Activated CD4-positive, alpha-beta T cell treated with anti-CD3 and anti-CD28 coated beads for 1 hour (primary cell): ENCODE results near the gene CLEC20A.
"Not testable (repeated sequence)": the region's sequence is repeated elsewhere in the genome, so short reads cannot be mapped to it uniquely, and the experiment has no call there.

ENCODE experiments used
- DNase-seq: peaks from one replicate; pipeline ENCODE4 v3.0.0-alpha.2; 2020

Gene CLEC20A

DNA sequence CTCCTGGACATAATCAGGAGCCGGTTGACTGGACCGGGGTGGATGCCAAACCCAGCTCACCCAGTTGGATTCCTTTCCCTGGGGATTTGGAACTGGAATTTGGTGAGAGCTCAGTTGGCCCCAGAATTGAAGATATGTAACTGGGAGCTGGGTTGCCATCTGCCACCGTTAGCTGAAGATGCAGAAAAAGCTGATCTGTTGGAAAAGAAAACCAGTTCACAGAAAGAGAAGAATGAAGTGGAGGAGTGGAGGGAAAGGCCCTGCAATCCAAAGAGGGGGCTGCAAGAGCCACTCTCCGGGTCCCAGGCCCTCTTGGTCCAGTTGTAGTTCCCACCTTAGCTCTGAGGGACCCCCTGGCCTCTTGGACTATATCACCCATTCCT, 32.2 kb upstream of the CLEC20A start:
- no peak for DNase-seq

DNA sequence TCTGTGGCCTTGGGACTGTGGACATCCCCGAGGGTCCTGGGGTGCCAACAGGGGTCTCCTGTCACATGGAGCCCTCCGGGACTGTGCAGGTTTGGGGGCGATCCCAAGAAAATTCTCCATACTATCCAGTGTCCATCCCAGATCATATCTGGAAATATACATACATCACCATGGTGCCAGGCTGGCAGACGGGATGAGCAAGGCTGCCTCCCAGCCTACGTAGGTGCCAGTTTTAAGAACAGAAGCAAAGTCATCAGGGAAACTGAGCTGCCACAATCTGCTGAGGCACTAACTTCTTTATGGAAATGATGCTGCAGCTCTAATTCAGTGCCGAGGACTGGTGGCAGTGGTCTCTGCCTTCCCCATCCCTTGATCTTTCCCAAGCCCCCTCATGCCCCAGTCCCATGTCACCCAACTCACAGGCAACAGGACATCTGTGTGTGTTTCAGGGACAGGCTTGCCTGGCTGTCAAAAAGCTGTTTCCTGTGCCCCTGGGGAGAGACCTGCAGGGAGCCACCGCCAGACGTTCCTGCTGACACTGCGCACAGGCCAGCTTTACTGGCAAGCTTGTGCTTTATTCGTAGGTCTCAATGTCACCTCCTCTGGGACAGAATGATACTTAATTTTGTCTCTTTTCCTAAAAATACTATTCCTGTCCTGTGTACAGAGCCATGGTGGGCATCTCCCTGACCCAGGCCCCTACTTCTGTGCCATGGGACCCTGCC, 31.6 kb upstream of the CLEC20A start:
- no peak for DNase-seq

DNA sequence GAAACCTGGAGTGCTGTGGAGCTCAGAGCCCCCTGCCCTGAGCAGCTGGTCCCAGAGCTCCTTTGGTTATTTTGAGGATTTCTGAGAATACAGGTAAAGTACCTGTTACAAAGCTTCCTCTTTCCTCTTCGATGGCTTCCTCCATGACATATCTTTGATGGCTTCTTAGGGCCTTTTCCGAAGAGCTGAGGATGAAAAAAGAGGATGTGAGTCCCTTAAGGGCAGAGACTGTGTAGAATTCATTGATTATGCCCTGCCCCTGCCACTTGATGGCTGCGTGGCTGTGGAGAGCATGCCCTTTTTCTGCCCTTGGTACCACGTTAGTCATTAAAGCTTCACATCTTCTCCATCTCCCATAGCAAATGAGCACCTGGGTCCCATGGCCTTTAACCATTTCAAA, 30.4 kb upstream of the CLEC20A start:
- DNase-seq: no peak

DNA sequence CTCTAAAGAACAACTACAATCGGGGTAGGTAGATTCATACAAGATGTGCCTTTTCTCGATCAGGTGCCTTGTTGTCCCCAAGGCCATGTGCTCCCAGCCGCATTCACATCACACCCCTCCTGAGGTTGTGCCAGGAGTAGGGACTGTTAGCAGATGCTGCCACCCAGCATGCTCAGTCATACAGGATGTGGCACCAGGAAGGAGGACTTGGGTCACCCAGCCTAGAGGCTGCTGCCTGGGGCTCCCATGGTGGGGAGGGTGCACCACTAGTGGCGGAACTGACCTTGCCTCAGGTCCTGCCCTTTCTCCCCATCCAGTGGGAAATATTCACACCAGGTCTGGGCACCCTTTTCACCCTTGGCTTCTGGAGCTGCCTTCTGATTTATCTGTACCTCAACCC, 24.5 kb upstream of the CLEC20A start:
- DNase-seq: no peak

DNA sequence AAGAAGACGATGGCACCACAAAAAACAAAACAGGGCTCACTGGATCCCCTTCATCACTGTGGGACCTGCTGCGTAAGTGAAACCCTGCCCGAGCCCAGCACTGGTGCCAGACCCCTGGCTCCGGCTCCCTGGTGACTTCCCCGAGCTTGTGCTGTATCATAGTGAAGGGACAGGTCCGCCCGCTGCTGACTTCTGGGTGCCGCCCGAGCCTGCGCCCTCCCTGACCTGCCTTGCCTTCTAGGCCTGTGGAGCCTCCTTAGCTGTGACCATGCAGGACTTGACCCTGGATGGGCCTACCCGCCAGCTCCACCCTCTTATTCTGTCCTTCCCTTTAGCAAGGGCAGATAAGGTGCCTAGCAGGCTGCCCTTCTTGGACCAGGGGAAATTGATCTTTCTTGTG, 24.0 kb upstream of the CLEC20A start:
- no peak for DNase-seq

DNA sequence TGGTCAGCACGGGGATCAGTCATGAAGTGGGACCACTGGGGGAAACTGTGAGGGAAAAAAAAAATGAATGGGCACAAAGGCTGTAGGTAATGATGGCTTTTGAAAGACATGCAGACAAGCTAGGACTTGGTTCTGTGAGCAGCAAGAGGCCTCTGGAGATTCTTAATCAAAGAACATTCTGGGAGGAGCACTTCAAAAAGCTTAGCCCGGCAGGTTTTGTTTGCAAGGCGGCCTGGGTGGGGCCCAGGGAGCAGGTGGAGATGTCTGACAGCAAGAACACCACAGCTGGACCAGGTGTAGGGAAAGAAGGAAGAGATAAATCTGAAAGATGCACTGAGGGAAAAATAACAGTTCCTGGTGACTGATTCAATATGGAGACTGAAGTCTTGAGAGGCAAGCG, 22.1 kb upstream of the CLEC20A start:
- DNase-seq: no peak

DNA sequence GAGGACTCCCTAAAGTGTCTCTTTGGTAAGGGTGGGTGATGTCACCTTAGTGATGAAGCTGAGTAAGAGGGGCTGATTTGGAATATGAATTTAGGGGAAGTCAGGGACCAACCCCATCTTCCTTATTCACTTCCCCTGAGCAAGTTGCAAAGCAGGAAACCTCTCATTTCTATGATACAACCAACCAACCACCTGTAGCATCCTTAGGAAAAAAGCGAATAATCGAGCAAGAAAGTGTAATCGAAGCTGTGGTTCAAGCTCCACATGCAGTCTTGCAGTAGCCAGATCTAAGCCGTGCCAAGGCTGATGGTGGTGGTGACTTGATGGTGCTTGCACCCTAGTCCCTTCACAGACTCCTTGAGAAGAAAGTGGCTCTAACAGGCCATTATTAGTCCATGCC, 19.3 kb upstream of the CLEC20A start:
- no peak for DNase-seq

DNA sequence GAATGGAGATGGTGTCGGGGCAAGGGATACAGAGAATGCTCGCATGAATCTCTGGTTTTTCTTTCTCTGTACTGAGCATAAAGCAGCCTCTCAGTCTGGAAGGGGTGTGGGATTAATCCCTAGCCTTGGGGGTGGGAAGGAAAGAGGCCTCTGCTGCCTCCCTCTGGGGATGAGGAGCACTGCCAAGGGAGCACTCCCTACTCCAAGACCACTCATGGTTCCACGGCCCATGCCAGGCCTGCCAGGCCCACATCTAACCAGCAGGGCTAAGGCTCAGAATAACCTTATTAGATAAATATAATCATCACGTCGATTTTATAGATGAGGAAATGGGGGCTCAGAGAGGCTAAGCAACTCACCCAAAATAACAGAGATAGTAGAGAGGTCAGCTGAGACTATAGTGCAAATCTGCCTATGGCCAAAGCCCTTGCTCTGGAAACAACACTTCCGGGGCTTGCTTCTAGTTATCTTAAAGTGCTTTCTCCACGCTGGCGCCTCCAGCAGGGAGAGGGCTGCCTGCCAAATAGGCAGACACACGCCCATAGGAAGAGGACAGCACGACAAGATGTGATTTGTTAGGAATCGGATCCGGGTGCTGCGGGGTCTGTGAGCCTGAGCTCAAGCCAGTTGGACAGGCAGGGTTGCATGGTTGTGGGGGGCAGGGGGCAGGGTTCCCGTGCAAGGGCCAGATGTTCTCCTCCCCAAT, 16.7 kb upstream of the CLEC20A start:
- no peak for DNase-seq

DNA sequence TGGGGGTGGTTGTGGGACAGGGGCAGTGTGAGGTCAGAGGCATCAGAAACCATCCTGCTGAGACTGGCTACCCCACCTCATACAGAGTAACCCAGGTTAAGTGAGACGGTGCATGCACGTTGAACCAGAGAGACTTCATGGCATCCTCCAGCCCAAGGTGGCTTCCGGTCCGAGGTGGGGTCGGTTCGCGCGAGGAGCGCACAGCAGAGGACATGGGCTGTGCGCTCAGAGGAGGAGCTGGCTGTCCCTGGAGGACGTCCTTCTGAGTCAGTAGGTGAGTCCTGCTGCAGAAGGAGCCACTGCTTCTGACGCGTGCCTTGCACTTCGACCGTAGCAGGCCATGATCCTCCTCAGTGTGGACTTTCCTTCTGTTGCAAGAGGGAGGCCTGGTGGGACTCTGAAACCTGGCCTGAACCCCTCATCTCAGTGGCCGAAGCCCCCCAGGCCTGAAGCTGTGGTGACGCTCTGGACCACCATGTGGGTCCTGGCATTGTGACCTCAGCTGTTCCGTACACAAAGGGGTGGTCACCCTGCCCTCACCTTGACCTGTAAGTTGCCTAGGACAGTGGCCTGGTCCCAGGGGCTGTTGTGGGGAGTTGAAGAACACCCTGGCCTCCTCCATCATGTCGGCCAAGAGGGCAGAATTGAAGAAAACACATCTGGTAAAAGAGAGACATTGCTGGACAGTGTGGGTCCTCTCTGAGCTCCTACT, 16.0 kb upstream of the CLEC20A start, which contains the start of gene TEX35:
Gene TEX35, plus strand, starts transcription at position 544 of the 712 bp plus-strand sequence. Its CDS starts 80 bp downstream, at position 624.
- DNase-seq: no peak

DNA sequence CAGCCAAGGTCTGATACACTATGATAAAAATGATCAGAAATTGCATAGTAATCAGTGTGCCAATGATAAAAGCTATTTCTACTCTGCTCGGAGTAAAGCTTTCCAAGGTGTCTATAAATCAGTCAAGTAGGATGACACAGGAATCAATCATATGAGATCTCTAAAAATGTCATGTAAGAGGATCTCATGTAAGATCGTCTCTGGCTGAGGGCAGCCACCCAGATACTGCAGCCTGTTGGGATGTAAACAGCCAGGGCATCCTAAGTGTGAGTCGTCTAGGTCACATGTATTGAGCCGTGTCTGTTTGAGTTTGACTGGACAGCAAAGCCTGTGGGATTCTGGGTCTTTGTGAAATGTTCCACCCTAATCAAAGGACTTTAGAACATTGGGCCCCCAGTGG, 13.4 kb upstream of the CLEC20A start:
- DNase-seq: no peak

DNA sequence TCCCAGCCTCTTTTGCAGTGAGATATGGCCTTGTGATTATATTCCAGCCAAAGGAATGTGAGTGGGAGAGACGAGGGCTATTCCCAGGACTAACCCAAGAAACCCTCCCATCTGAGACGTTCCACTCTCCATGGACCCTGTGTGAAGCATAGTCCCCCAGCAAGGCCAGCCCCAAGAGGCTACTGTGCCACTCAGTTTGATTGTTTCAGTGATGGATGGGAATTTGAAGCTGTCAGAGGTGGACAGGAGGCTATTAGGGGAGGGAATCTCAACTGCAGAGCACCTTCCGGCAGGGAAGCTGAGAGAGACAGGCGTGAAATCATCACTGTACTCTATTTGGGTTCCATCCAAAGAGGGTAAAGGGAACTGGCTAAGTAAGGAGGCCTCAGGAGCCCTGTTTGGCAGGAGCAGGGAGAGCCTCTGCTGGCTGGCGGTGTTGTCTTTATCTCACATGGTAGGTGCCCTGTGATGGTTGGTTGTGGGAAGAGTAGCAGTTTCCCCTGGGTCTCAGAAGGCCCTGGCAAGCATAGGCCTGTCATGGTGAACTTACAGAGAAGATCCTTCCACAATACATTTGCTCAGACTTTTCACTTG, 12.7 kb upstream of the CLEC20A start:
- no peak for DNase-seq

DNA sequence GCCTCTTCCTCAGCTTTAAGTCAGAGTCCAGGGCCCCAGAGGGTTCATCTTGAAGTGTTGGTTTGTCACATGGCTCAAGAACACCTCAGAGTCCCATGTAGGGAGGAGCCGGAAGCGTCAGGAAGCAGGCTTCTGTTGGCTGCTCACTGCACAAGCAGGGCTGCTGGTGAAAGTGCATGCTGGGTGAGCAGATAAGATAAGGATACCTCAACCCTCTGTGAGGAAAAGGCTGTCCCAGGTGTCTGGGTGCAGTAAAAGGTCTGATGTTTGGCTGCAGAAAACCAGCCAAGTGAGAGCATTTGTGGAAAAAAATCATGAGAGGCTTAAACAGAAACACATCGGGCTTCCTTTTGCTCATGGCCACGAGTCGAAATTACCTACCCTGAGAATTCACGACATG, 9.9 kb upstream of the CLEC20A start:
- no peak for DNase-seq

DNA sequence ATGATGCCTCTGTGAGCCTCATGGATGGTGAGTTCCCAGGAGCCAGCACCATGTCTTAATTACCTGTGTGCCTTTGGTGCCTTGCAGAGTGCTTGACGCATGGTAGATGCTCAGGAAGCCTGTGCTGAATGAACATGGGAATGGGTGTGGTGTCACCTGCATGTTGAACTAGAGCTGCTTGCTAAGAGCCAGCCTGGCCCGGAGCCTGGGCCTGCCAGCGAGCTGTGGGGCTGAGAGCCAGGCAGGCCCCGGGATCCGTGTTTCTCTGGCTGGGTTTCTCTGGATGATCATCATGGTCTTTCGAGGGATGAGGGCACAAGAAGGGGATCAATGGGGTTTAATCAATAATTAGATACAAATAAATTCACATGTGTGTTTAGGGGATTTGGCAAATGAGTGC, 9.4 kb upstream of the CLEC20A start:
- no peak for DNase-seq

DNA sequence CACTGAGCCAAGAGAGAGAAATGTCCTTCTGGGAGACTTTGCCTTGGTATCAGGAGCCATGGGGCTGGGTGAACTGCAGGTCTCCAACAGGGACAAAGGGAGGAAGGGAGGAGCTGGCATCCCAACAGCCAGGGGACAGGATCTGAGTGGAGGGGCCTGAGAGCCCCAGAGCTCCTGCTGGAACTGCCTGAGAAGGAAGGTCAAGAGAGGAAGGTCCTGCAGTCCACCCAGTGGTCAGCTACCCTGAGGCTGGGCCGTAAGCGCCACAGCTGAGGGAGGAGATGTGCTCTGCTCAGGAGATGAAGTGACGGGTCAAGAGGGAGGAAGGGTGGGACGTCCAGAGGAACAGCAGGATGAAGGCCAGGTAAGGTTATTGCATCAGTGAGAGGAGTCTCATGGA, 7.5 kb upstream of the CLEC20A start:
- no peak for DNase-seq

DNA sequence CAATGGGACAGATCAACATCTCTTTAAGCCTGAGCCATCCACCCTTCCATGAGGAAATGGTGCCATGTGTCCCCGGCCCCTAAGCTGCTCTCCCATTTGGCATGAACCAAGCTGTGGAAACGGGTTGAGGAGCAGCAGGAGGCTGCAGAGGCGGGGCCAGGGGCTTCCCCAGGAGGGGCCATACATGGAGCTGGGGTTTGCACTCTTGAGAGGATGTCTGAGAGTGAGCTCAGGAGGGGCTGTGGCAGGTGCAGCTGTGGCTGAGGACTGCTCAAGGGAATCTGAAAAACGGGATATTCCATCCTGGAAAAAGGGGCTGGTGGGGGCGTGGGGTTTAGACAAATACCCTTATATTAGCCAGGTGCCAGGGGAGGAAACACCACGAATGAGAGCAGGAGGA, 7.1 kb upstream of the CLEC20A start:
- DNase-seq: no peak

DNA sequence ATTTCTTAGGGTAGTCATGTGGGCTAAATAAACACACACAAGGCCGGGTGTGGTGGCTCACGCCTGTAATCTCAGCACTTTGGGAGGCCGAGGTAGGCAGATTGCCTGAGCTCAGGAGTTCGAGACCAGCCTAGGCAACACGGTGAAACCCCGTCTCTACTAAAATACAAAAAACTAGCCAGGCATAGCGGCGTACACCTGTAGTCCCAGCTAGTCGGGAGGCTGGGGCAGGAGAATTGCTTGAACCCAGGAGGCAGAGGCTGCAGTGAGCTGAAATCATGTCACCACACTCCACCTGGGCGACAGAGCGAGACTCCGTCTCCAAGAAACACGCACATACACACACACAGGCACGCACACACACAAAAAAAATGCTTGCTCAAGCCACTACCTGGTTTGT, 6.6 kb upstream of the CLEC20A start:
- DNase-seq: not testable (repeated sequence)

DNA sequence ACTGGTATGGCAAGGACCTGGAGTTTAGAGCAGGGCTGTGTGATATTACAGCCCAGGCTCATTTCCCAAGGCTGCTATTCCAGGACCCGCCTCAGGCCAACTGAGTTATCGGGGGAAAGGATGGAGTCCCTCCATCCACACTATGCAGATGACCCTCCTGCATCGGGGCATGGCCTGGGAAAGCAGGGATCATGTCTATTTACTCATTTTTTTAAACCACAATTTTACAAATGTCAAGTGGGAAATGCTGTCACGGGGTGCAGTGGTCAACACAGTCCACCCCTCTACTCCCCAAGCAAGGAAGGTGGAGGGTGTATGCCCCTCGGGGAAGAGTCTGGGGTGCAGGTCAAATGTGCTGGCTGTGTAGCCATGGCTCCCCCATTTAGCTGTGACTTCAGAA, 6.1 kb upstream of the CLEC20A start:
- no peak for DNase-seq

DNA sequence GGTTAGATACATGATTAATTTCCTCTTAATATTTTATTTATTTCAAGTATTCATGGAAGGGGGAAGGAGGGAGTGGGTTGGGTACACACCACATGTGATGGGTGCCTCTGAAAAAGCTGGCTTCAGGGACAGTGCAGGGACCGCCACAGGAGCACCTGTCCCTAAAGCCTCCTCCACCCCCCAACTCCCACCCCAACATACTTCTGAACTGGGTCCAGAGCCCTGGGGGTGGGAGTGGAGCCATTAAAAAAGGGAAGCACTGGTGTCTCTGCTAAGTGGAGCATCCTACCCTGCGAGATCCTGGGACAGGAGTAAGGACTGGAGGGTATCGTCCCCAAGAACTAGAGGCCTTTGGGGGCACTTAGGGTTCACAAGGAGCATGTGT, 5.6 kb upstream of the CLEC20A start:
- no peak for DNase-seq

DNA sequence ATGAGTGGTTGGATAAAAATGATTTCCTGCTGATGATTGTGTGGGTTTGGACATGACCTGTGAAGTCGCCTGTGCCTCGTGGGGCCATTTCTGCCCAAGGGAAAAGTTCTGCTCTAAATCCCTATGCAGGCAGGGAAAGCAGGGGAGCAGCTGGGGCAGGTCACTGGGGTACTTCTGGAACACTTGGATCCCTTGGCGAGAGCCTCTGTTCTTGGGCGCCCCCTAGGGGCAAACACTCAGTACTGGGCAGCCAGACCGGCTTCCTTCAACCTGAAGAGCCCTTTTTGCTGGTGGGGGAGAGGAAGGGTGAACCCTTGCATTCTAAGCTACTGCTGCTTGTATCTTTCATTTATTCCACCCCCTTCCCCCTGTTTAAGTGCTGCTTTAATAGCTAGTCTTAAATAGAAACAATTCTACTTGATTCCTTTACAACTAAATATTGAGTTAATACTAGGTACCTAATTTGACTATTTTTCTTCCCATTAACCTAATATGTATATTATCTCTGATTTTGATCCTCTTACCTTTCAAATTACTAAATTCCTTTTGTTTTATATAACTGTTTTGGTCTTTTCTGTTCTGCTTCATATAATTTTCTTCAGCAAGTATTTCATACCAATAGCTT, 5.1 kb upstream of the CLEC20A start:
- no peak for DNase-seq

DNA sequence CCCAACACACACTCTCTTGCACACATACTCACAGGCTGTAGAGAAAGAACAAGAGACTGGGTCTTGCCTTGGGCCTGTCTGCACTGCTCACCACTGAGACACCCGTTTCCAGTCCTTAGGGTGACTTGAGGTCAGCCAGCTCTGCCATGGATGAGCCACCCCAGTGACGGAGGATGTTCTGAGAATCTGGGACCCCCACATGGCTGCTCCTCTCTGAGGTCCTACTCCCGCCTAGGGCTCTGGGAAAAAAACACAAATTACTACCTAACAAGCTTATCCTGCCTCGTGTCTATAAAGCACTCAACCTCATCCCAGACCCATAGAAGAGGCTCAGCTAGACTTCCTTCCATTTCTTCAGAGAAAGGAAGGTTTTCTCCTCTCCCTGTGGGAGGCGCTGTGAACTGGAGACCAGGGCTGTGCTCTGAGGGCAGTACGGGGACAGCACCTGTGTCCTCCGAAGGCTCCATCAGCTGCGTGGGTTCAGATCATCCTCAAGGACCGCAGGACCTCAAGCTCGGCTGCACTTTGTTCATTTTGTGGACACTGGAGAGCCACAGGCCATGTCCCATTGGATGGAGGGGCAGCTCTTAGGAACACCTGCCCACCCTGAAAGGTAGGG, 4.3 kb upstream of the CLEC20A start:
- no peak for DNase-seq

DNA sequence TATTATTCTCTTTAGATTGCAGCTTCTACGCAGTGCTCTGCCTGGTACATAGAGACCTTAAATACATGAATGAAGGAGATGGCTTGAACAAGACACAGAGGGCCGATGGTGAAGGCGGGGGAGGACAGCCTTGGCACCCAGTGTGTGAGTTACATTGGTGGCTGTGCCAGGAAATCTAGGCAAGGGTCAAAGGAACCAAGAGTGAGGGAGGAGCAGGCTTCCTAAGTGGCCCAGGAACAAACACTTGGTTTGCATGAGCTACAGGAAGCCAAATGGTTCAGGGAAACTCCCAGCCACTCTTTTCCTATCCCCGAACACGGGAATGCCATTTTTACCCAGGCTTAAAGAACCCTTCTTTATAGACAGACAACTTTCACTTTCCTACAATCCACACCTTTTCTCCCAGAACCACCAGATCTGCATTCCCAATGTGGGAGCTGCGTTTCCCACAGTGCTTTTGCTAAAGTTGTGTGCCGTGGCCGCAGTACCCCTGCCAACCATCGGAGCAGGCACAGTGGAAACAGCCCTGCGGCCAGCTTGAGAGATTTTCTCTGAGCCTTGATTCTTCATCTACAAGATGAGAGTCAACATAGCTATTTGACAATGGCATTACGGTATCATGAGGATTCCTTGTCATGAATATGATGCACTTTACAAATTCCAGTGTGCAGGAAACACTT, 3.5 kb upstream of the CLEC20A start:
- no peak for DNase-seq
